Brain microvascular endothelial cell (primary cell): ENCODE results near the gene RNF38.

Experiments
- DNase-seq: peaks from one replicate; pipeline ENCODE4 v3.0.0-alpha.2; 2020
- H3K27ac ChIP-seq: fragments of 250-450 bp; sonication (Bioruptor Pico); 2 replicates; pipeline ENCODE4 v1.5.1; 2020; ENCODE audit warnings: mild to moderate bottlenecking, moderate library complexity
- H3K27me3 ChIP-seq: fragments of 250-450 bp; sonication (Bioruptor Pico); replicated peaks from 2 replicates; pipeline ENCODE4 v1.5.1; 2020; ENCODE audit warnings: mild to moderate bottlenecking
- H3K36me3 ChIP-seq: fragments of 250-450 bp; sonication (Bioruptor Pico); replicated peaks from 2 replicates; pipeline ENCODE4 v1.5.1; 2020; ENCODE audit warnings: mild to moderate bottlenecking
- H3K4me3 ChIP-seq: 2 replicates; pipeline ENCODE4 v1.5.1; 2011; ENCODE audit warnings: low read depth, mild to moderate bottlenecking, control low read depth, low read length, moderate library complexity
- in situ Hi-C: cut with HindIII; loops from 2 replicates; pipeline ENCODE4 v1.10.0; 2017; ENCODE audit warnings: low sequenced_read_pairs, low pct_ligation_motif_present
- TF ChIP-seq, protein P1 (sequence below): IDR thresholded peaks from 2 replicates; pipeline ENCODE4 v1.5.1; 2011; ENCODE audit warnings: low read depth, mild to moderate bottlenecking, moderate library complexity, low read length, control low read depth, inconsistent platforms; ENCODE audit errors: missing control alignments

RNF38 gene

DNA sequence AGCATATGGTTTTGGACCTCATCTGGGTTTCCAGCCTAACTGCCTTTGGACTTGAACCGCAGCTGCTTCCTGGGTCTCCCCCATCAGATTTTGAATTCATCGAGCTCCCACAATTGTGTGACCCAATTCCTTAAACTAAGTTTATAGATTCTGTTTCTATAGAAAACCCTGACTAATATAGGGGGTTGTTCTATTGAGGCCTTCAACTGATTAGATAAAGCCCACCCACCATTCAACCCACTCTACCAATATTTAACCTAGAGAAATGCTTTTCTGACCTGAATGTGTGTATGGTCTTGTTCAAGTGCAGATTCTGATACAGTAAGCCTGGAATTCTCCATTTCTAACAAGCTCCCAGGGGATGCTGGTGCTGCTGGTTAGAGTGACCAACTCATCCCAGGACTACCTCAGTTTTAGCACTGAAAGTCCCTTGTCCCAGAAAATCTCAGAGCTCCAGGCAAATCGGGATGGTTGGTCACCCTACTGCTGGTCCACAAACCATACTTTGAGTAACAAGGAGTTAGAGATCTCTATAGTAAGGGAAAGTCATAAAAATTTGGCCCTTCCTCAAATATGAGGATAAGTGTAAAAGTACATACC lies 110.1 kb downstream of the RNF38 start:
- DNase-seq, result no peak
- in situ Hi-C loops, result no loop called here
- H3K4me3 ChIP-seq, result no peak overlapping the region
- H3K27ac ChIP-seq, result no peak overlapping the region
- no peaks in the 10 kb centered on the region for H3K27me3 ChIP-seq
- no peaks in the 10 kb centered on the region for H3K36me3 ChIP-seq
- TF ChIP-seq, protein P1, sequence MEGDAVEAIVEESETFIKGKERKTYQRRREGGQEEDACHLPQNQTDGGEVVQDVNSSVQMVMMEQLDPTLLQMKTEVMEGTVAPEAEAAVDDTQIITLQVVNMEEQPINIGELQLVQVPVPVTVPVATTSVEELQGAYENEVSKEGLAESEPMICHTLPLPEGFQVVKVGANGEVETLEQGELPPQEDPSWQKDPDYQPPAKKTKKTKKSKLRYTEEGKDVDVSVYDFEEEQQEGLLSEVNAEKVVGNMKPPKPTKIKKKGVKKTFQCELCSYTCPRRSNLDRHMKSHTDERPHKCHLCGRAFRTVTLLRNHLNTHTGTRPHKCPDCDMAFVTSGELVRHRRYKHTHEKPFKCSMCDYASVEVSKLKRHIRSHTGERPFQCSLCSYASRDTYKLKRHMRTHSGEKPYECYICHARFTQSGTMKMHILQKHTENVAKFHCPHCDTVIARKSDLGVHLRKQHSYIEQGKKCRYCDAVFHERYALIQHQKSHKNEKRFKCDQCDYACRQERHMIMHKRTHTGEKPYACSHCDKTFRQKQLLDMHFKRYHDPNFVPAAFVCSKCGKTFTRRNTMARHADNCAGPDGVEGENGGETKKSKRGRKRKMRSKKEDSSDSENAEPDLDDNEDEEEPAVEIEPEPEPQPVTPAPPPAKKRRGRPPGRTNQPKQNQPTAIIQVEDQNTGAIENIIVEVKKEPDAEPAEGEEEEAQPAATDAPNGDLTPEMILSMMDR, result no peak

- H3K4me3 ChIP-seq, result no peak overlapping the region
- in situ Hi-C loops, result no loop called here
- no peak overlapping the region for H3K27ac ChIP-seq
- TF ChIP-seq, protein P1, result no peak
- no peak for DNase-seq
- H3K27me3 ChIP-seq, result no peaks in the 10 kb centered on the region
- H3K36me3 ChIP-seq, result no peaks in the 10 kb centered on the region
These were observed 112.0 kb downstream of the RNF38 start for GRCh38 chr9:36288070-36288469.
